ENCODE results near the gene SLC22A15.
"Not testable (repeated sequence)": the region's sequence is repeated elsewhere in the genome, so short reads cannot be mapped to it uniquely, and the experiment has no call there.

SLC22A15 gene

GRCh38 chr1:115982400-115982799 lies 6.1 kb downstream of the SLC22A15 start:
- Histone ChIP-seq H3K27ac (peak overlapping the region; percentile 96), H3K9me3 (no peaks in the 10 kb centered on the region), H3K36me3 (peaks cover 7% of the 10 kb centered on the region), H3K4me1 (ENCODE audit: control insufficient read depth in 1 of 2, insufficient read depth in 1 of 2, low read depth in 1 of 2, low read length in 1 of 2) (peaks cover 71 to 78% of the 10 kb centered on the region in 2 experiments), H3K27me3 (no peaks in the 10 kb centered on the region), H3K4me3 (ENCODE audit: low read depth in 1 of 2, low read length in 1 of 2) (peak overlapping the region in 1 of 2 experiments; percentile 25)
- TF ChIP-seq CTCF (IDR thresholded peaks at IDR 0.05), result no peak

GRCh38 chr1:115983584-115983983 lies 7.3 kb downstream of the SLC22A15 start:
- Histone ChIP-seq H3K27me3 (no peaks in the 10 kb centered on the region), H3K4me1 (ENCODE audit: control insufficient read depth in 1 of 2, insufficient read depth in 1 of 2, low read depth in 1 of 2, low read length in 1 of 2) (peaks cover 67 to 77% of the 10 kb centered on the region in 2 experiments), H3K36me3 (peaks cover 7% of the 10 kb centered on the region), H3K4me3 (ENCODE audit: low read depth in 1 of 2, low read length in 1 of 2) (no peak overlapping the region), H3K9me3 (no peaks in the 10 kb centered on the region), H3K27ac (peak overlapping the region; percentile 96)
- no peak for TF ChIP-seq CTCF (IDR thresholded peaks at IDR 0.05)

GRCh38 chr1:115987623-115988022 lies 11.3 kb downstream of the SLC22A15 start:
- H3K27me3 ChIP-seq, result no peaks in the 10 kb centered on the region
- no peak for TF ChIP-seq CTCF (IDR thresholded peaks at IDR 0.05)
- peaks cover 26% of the 10 kb centered on the region for H3K36me3 ChIP-seq
- peaks cover 31 to 57% of the 10 kb centered on the region in 2 experiments for H3K4me1 ChIP-seq (ENCODE audit: control insufficient read depth in 1 of 2, insufficient read depth in 1 of 2, low read depth in 1 of 2, low read length in 1 of 2)
- no peak overlapping the region for H3K4me3 ChIP-seq (ENCODE audit: low read depth in 1 of 2, low read length in 1 of 2)
- H3K9me3 ChIP-seq, result no peaks in the 10 kb centered on the region
- peak overlapping the region; percentile 8 for H3K27ac ChIP-seq

GRCh38 chr1:115988953-115989352 lies 12.6 kb downstream of the SLC22A15 start:
- no peak overlapping the region for H3K4me3 ChIP-seq (ENCODE audit: low read depth in 1 of 2, low read length in 1 of 2)
- TF ChIP-seq CTCF (IDR thresholded peaks at IDR 0.05), result no peak
- peaks cover 18 to 50% of the 10 kb centered on the region in 2 experiments for H3K4me1 ChIP-seq (ENCODE audit: control insufficient read depth in 1 of 2, insufficient read depth in 1 of 2, low read depth in 1 of 2, low read length in 1 of 2)
- peaks cover 39% of the 10 kb centered on the region for H3K36me3 ChIP-seq
- peak overlapping the region; percentile 43 for H3K27ac ChIP-seq
- no peaks in the 10 kb centered on the region for H3K9me3 ChIP-seq
- no peaks in the 10 kb centered on the region for H3K27me3 ChIP-seq

- Histone ChIP-seq H3K4me1 (ENCODE audit: control insufficient read depth in 1 of 2, insufficient read depth in 1 of 2, low read depth in 1 of 2, low read length in 1 of 2) (peaks cover 14 to 45% of the 10 kb centered on the region in 2 experiments), H3K9me3 (no peaks in the 10 kb centered on the region), H3K36me3 (peaks cover 46% of the 10 kb centered on the region), H3K27ac (no peak overlapping the region), H3K4me3 (ENCODE audit: low read depth in 1 of 2, low read length in 1 of 2) (no peak overlapping the region), H3K27me3 (no peaks in the 10 kb centered on the region)
- no peak for TF ChIP-seq CTCF (IDR thresholded peaks at IDR 0.05)
Measured at GRCh38 chr1:115989699-115990098, 13.4 kb downstream of the SLC22A15 start.

- Histone ChIP-seq H3K9me3 (no peaks in the 10 kb centered on the region), H3K36me3 (peaks cover 54% of the 10 kb centered on the region), H3K4me1 (ENCODE audit: control insufficient read depth in 1 of 2, insufficient read depth in 1 of 2, low read depth in 1 of 2, low read length in 1 of 2) (peaks cover 14 to 40% of the 10 kb centered on the region in 2 experiments), H3K27ac (peak overlapping the region; percentile 52), H3K27me3 (no peaks in the 10 kb centered on the region), H3K4me3 (ENCODE audit: low read depth in 1 of 2, low read length in 1 of 2) (no peak overlapping the region)
- no peak for TF ChIP-seq CTCF (IDR thresholded peaks at IDR 0.05)
Measured at GRCh38 chr1:115991909-115992308, 15.6 kb downstream of the SLC22A15 start.

GRCh38 chr1:115997921-115998320 lies 21.6 kb downstream of the SLC22A15 start:
- not testable (repeated sequence) for H3K27ac ChIP-seq; H3K4me3 ChIP-seq (ENCODE audit: low read depth in 1 of 2, low read length in 1 of 2); H3K9me3 ChIP-seq; H3K27me3 ChIP-seq; H3K4me1 ChIP-seq (ENCODE audit: control insufficient read depth in 1 of 2, insufficient read depth in 1 of 2, low read depth in 1 of 2, low read length in 1 of 2)
- peaks cover 42% of the 10 kb centered on the region for H3K36me3 ChIP-seq

Measured in neutrophil (primary cell).